Vagina (tissue), 2 donors: ENCODE measurements around the gene LAIR2. TPM values are rescaled to one million over a fixed set of nuclear protein-coding genes. Genes with fewer than 3 reads are reported as not detected.
A peak's percentile ranks its signal among the peaks of the same experiment; 100 is the strongest.

Experiments
- DNase-seq, 2 donors: peaks; one replicate each; pipeline ENCODE4 v3.0.0-alpha.2; 2017; ENCODE audit errors: extremely low spot score in 2 of 2
- H3K27ac ChIP-seq: fragments of 200-600 bp; sonication (generic); one replicate; pipeline ENCODE4 v1.5.1; 2019
- H3K27me3 ChIP-seq: fragments of 200-600 bp; sonication (generic); one replicate; pipeline ENCODE4 v1.5.1; 2019
- H3K36me3 ChIP-seq, 2 donors: fragments of 200-600 bp; sonication (generic); one replicate each; pipeline ENCODE4 v1.5.1; 2017 to 2019
- H3K4me1 ChIP-seq: fragments of 200-600 bp; sonication (generic); one replicate; pipeline ENCODE4 v1.5.1; 2019
- H3K4me3 ChIP-seq, 2 donors: fragments of 200-600 bp; sonication (generic); 1 replicate in 1 of 2; 2 replicates in 1 of 2; pipeline ENCODE4 v1.5.1; 2016 to 2019
- H3K9me3 ChIP-seq: fragments of 200-600 bp; sonication (generic); one replicate; pipeline ENCODE4 v1.5.1; 2019
- CTCF ChIP-seq, 3 experiments: fragments of 450-650 bp in 2 of 3; fragments of 200-600 bp in 1 of 3; sonication (generic) in 1 of 3; IDR thresholded peaks; one replicate each; pipeline ENCODE4 v1.5.1; 2017 to 2019; ENCODE audit warnings: antibody characterized with exemption in 3 of 3, mild to moderate bottlenecking in 2 of 3, moderate library complexity in 2 of 3
- POLR2A ChIP-seq, 2 donors: fragments of 450-650 bp; IDR thresholded peaks; one replicate each; pipeline ENCODE4 v1.6.1; 2017; ENCODE audit warnings: antibody characterized with exemption in 2 of 2, mild to moderate bottlenecking in 2 of 2, moderate library complexity in 2 of 2
- POLR2AphosphoS5 ChIP-seq, 2 donors: sonication (generic); formaldehyde crosslinking; IDR thresholded peaks; one replicate each; pipeline ENCODE4 v1.9.0; 2017; ENCODE audit warnings: antibody characterized with exemption in 2 of 2, mild to moderate bottlenecking in 2 of 2, low read depth in 1 of 2; ENCODE audit not compliant: insufficient read depth in 1 of 2
- intact Hi-C: fragments of 100-400 bp; cut with DNase I; formaldehyde crosslinking; loops from one replicate; pipeline ENCODE4 v1.15.1; 2023
- total RNA-seq: library from RNA; depleted of rRNA; stranded (reverse); fragments of >200 nt; gene quantifications from one replicate; pipeline ENCODE4 v1.2.3, GENCODE V29; 2016

The LAIR2 gene
- total RNA-seq, 1 donor from 2014 or later: not detected

GRCh38 chr19:54521022-54521859 is 18.6 kb downstream of the LAIR2 start:
- Histone ChIP-seq H3K4me3 (no peak overlapping the region), H3K36me3 (no peaks in the 10 kb centered on the region), H3K9me3 (no peaks in the 10 kb centered on the region), H3K4me1 (no peaks in the 10 kb centered on the region), H3K27me3 (no peaks in the 10 kb centered on the region), H3K27ac (no peak overlapping the region)
- intact Hi-C loops: no loop called here
- DNase-seq: no peak
- TF ChIP-seq POLR2AphosphoS5 (IDR thresholded peaks at IDR 0.05; ENCODE audit: insufficient read depth in 1 of 2, low read depth in 1 of 2) (no peak), POLR2A (IDR thresholded peaks at IDR 0.05) (no peak), CTCF (IDR thresholded peaks at IDR 0.05) (no peak)

- Histone ChIP-seq H3K4me1 (no peaks in the 10 kb centered on the region), H3K27me3 (no peaks in the 10 kb centered on the region), H3K36me3 (no peaks in the 10 kb centered on the region), H3K4me3 (no peak overlapping the region), H3K27ac (no peak overlapping the region), H3K9me3 (no peaks in the 10 kb centered on the region)
- TF ChIP-seq POLR2A (IDR thresholded peaks at IDR 0.05) (no peak), POLR2AphosphoS5 (IDR thresholded peaks at IDR 0.05; ENCODE audit: insufficient read depth in 1 of 2, low read depth in 1 of 2) (no peak), CTCF (IDR thresholded peaks at IDR 0.05) (no peak)
- intact Hi-C loops: no loop called here
- no peak for DNase-seq
Measured at GRCh38 chr19:54521860-54522513, 19.4 kb downstream of the LAIR2 start.

GRCh38 chr19:54523403-54523802 is 20.8 kb downstream of the LAIR2 start:
- H3K27ac ChIP-seq: no peak overlapping the region
- no peaks in the 10 kb centered on the region for H3K27me3 ChIP-seq
- H3K36me3 ChIP-seq: no peaks in the 10 kb centered on the region
- H3K4me1 ChIP-seq: no peaks in the 10 kb centered on the region
- intact Hi-C loops: no loop called here
- TF ChIP-seq POLR2A (IDR thresholded peaks at IDR 0.05): no peak
- peak; percentile 13 to 29 for TF ChIP-seq POLR2AphosphoS5 (IDR thresholded peaks at IDR 0.05; ENCODE audit: insufficient read depth in 1 of 2, low read depth in 1 of 2)
- TF ChIP-seq CTCF (IDR thresholded peaks at IDR 0.05): no peak
- H3K9me3 ChIP-seq: no peaks in the 10 kb centered on the region
- no peak for DNase-seq
- H3K4me3 ChIP-seq: no peak overlapping the region

- Histone ChIP-seq H3K27me3 (no peaks in the 10 kb centered on the region), H3K4me3 (no peak overlapping the region), H3K4me1 (no peaks in the 10 kb centered on the region), H3K36me3 (no peaks in the 10 kb centered on the region), H3K9me3 (no peaks in the 10 kb centered on the region), H3K27ac (no peak overlapping the region)
- DNase-seq: no peak
- TF ChIP-seq CTCF (IDR thresholded peaks at IDR 0.05): no peak
- TF ChIP-seq POLR2AphosphoS5 (IDR thresholded peaks at IDR 0.05; ENCODE audit: insufficient read depth in 1 of 2, low read depth in 1 of 2): no peak
- TF ChIP-seq POLR2A (IDR thresholded peaks at IDR 0.05): no peak
- intact Hi-C loops: no loop called here
Measured at GRCh38 chr19:54525636-54526035, 23.0 kb downstream of the LAIR2 start.

- DNase-seq: no peak
- intact Hi-C loops: no loop called here
- TF ChIP-seq CTCF (IDR thresholded peaks at IDR 0.05) (no peak), POLR2AphosphoS5 (IDR thresholded peaks at IDR 0.05; ENCODE audit: insufficient read depth in 1 of 2, low read depth in 1 of 2) (no peak)
- H3K36me3 ChIP-seq: no peaks in the 10 kb centered on the region
- no peaks in the 10 kb centered on the region for H3K27me3 ChIP-seq
- no peaks in the 10 kb centered on the region for H3K9me3 ChIP-seq
- H3K27ac ChIP-seq: no peak overlapping the region
- H3K4me3 ChIP-seq: no peak overlapping the region
- H3K4me1 ChIP-seq: no peaks in the 10 kb centered on the region
Measured at GRCh38 chr19:54526972-54527371, 24.3 kb downstream of the LAIR2 start.
